Stomach (tissue), 9 donors: ENCODE results near the gene PLAC1. TPM values are rescaled to one million over a fixed set of nuclear protein-coding genes. Genes with fewer than 3 reads are reported as not detected.

ENCODE experiments used
- DNase-seq, 2 donors: peaks; one replicate each; pipeline versions ENCODE4 v3.0.0 to v3.0.0-alpha.2; 2013 to 2019
- H3K27ac ChIP-seq, 5 donors: fragments of 200-600 bp in 4 of 5; sonication (generic) in 4 of 5; one replicate each; pipeline ENCODE4 v1.5.1; 2013 to 2019; ENCODE audit warnings: mild to moderate bottlenecking in 1 of 5, moderate library complexity in 1 of 5
- H3K27me3 ChIP-seq, 3 donors: fragments of 200-600 bp; sonication (generic); one replicate each; pipeline ENCODE4 v1.5.1; 2017 to 2019; ENCODE audit warnings: mixed run types in 1 of 3
- H3K36me3 ChIP-seq, 4 donors: fragments of 200-600 bp; sonication (generic); 1 replicate in 3 of 4; 2 replicates in 1 of 4; pipeline ENCODE4 v1.5.1; 2016 to 2019
- H3K4me1 ChIP-seq, 4 donors: fragments of 200-600 bp; sonication (generic); one replicate each; pipeline ENCODE4 v1.5.1; 2016 to 2019
- H3K4me3 ChIP-seq, 4 donors: fragments of 200-600 bp; sonication (generic) in 3 of 4; one replicate each; pipeline ENCODE4 v1.5.1; 2016 to 2019; ENCODE audit warnings: mild to moderate bottlenecking in 1 of 4
- H3K9me3 ChIP-seq, 4 donors: fragments of 200-600 bp; sonication (generic); one replicate each; pipeline ENCODE4 v1.5.1; 2016 to 2019
- CTCF ChIP-seq, 7 experiments: fragments of 450-650 bp in 4 of 7; fragments of 200-600 bp in 3 of 7; sonication (generic) in 3 of 7; IDR thresholded peaks; one replicate each; pipeline ENCODE4 v1.5.1; 2016 to 2019; ENCODE audit warnings: antibody characterized with exemption in 7 of 7, control low read depth in 2 of 7, mild to moderate bottlenecking in 1 of 7
- EP300 ChIP-seq: sonication (generic); formaldehyde crosslinking; IDR thresholded peaks from one replicate; pipeline ENCODE4 v1.6.1; 2017; ENCODE audit warnings: antibody characterized with exemption
- POLR2A ChIP-seq, 4 donors: fragments of 450-650 bp; IDR thresholded peaks; one replicate each; pipeline ENCODE4 v1.6.1; 2016; ENCODE audit warnings: antibody characterized with exemption in 4 of 4, control low read depth in 2 of 4, mild to moderate bottlenecking in 1 of 4, moderate library complexity in 1 of 4
- POLR2AphosphoS5 ChIP-seq, 3 donors: sonication (generic); formaldehyde crosslinking; IDR thresholded peaks; one replicate each; pipeline ENCODE4 v1.6.1; 2016; ENCODE audit warnings: antibody characterized with exemption in 3 of 3
- WGBS, 5 donors: extraction: QIAGEN DNeasy Blood & Tissue Kit in 3 of 5; methylation state at CpG; one replicate each; pipeline versions ENCODE4 v1.1.5 to v1.1.7; 2013 to 2018; 5-methylcytosine and 5-hydroxymethylcytosine counted together
- intact Hi-C: fragments of 100-400 bp; cut with DNase I; formaldehyde crosslinking; loops from one replicate; pipeline ENCODE4 v1.15.1; 2023; ENCODE audit warnings: low total_unique reads
- polyA plus RNA-seq, 3 donors: library from polyadenylated mRNA; stranded (reverse); fragments of 200-250 nt; gene quantifications; one replicate each; pipeline ENCODE4 v1.2.3, GENCODE V29; 2013
- total RNA-seq, 5 donors: library from RNA; depleted of rRNA; stranded (reverse); fragments of >200 nt; gene quantifications; one replicate each; pipeline versions ENCODE4 v1.1.0 to v1.2.3, GENCODE V29; 2014 to 2016
- donor health status: healthy with polysubstance abuse.
- donor health status: Bipolar disorder and iron deficiency.
- donor health status: healthy.

PLAC1 gene
- total and polyA plus RNA-seq, 8 donors, result not detected

- no peaks in the 10 kb centered on the region for H3K36me3 ChIP-seq
- TF ChIP-seq POLR2AphosphoS5 (IDR thresholded peaks at IDR 0.05) (no peak), CTCF (IDR thresholded peaks at IDR 0.05) (no peak), EP300 (no peak)
- no peaks in the 10 kb centered on the region for H3K9me3 ChIP-seq
- WGBS, 5 donors, result 60 to 81% (median 73%) methylated on average over 8 of the region's 8 CpGs
- no peak overlapping the region for H3K4me3 ChIP-seq
- no peaks in the 10 kb centered on the region for H3K4me1 ChIP-seq
- no peak for DNase-seq
- H3K27me3 ChIP-seq, result no peaks in the 10 kb centered on the region
- no peak overlapping the region for H3K27ac ChIP-seq
- intact Hi-C loops, result no loop called here
Measured at GRCh38 chrX:134568285-134569016, 89.8 kb downstream of the PLAC1 start.

DNA sequence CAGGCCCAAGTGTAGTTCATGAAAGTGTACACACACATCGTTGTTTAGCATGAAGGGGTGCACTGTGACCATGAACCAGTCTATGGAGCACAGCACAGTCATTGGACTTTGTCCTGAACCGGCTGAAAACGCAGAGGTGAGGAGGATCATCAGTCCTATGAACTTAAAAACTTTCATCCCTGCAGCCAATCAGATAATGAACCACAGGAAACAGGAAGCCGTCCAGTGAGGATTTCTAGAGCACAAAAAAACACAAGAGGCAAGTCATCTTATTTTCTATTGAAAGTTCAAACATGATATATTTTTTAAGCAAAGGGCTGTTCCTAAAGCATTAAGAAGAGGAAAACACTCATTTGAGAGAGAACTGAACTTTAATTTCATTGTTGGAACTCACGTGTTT is 91.8 kb downstream of the PLAC1 start:
- TF ChIP-seq POLR2A (IDR thresholded peaks at IDR 0.05), result no peak
- TF ChIP-seq CTCF (IDR thresholded peaks at IDR 0.05), result no peak
- no peak for TF ChIP-seq POLR2AphosphoS5 (IDR thresholded peaks at IDR 0.05)
- TF ChIP-seq EP300, result no peak
- H3K4me1 ChIP-seq, result no peaks in the 10 kb centered on the region
- no peaks in the 10 kb centered on the region for H3K9me3 ChIP-seq
- intact Hi-C loops, result no loop called here
- no peak overlapping the region for H3K4me3 ChIP-seq
- WGBS, 5 donors, result 43 to 72% (median 56%) methylated on average over 5 of the region's 5 CpGs
- no peak overlapping the region for H3K27ac ChIP-seq
- no peaks in the 10 kb centered on the region for H3K36me3 ChIP-seq
- H3K27me3 ChIP-seq, result no peaks in the 10 kb centered on the region
- no peak for DNase-seq

GRCh38 chrX:134562002-134562401 is 96.3 kb downstream of the PLAC1 start:
- 66 to 85% (median 76%) methylated on average over 2 of the region's 2 CpGs for WGBS, 5 donors

DNA sequence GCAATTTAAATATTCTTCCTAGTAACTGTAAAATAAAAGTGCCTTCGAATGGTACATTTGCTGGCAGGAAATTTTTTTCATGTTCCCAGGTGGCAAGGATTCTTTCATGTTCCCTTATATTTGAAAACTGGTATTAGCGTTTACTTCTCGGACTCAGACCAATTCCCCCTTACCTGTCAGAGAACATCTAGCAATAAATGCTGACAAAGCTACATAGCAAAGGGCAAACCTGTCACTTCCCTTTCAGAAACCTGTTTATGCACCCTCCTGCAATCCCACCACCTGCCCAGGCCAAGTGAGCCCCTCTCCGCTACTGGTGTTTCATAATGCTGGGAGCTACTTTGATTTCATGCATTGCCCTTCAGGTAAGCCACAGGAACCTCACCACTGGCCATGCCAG is 100.1 kb downstream of the PLAC1 start:
- 52 to 71% (median 65%) methylated on average over 4 of the region's 4 CpGs for WGBS, 5 donors
- Histone ChIP-seq H3K4me1 (no peaks in the 10 kb centered on the region), H3K27me3 (no peaks in the 10 kb centered on the region), H3K36me3 (no peaks in the 10 kb centered on the region), H3K27ac (no peak overlapping the region), H3K4me3 (no peak overlapping the region), H3K9me3 (no peaks in the 10 kb centered on the region)
- intact Hi-C loops, result no loop called here
- no peak for TF ChIP-seq EP300
- no peak for TF ChIP-seq CTCF (IDR thresholded peaks at IDR 0.05)
- no peak for TF ChIP-seq POLR2AphosphoS5 (IDR thresholded peaks at IDR 0.05)
- no peak for TF ChIP-seq POLR2A (IDR thresholded peaks at IDR 0.05)
- no peak for DNase-seq

More at GRCh38 chrX:134562002-134562401, 96.3 kb downstream of the PLAC1 start:
- DNase-seq, result no peak
- Histone ChIP-seq H3K36me3 (no peaks in the 10 kb centered on the region), H3K27me3 (no peaks in the 10 kb centered on the region), H3K9me3 (no peaks in the 10 kb centered on the region), H3K4me3 (no peak overlapping the region), H3K27ac (no peak overlapping the region), H3K4me1 (no peaks in the 10 kb centered on the region)
- no peak for TF ChIP-seq CTCF (IDR thresholded peaks at IDR 0.05)
- TF ChIP-seq EP300, result no peak
- TF ChIP-seq POLR2AphosphoS5 (IDR thresholded peaks at IDR 0.05), result no peak
- no peak for TF ChIP-seq POLR2A (IDR thresholded peaks at IDR 0.05)
- intact Hi-C loops, result no loop called here
